KMS-11 (cell line): ENCODE measurements around the gene UBE2L3.

Experiments used
- H2AFZ ChIP-seq: fragments of 200-600 bp; sonication (generic); 2 replicates; pipeline ENCODE4 v1.6.1; 2016; ENCODE audit warnings: antibody characterized with exemption, mixed run types, low read depth
- H3K27ac ChIP-seq: fragments of 200-600 bp; sonication (generic); 2 replicates; pipeline ENCODE4 v1.6.1; 2016; ENCODE audit warnings: mild to moderate bottlenecking, mixed run types
- H3K27me3 ChIP-seq: fragments of 200-600 bp; sonication (generic); 2 replicates; pipeline ENCODE4 v1.6.1; 2017; ENCODE audit warnings: mild to moderate bottlenecking, low read depth, mixed run types, moderate library complexity; ENCODE audit not compliant: insufficient read depth
- H3K36me3 ChIP-seq: fragments of 200-600 bp; sonication (generic); 2 replicates; pipeline ENCODE4 v1.6.1; 2017; ENCODE audit warnings: mild to moderate bottlenecking, mixed run types; ENCODE audit not compliant: insufficient read depth
- H3K4me1 ChIP-seq: fragments of 200-600 bp; sonication (generic); 2 replicates; pipeline ENCODE4 v1.6.1; 2016; ENCODE audit warnings: mild to moderate bottlenecking, low read depth, mixed run types; ENCODE audit not compliant: poor library complexity, severe bottlenecking
- H3K4me2 ChIP-seq: fragments of 200-600 bp; sonication (generic); 2 replicates; pipeline ENCODE4 v1.7.0; 2016; ENCODE audit warnings: mild to moderate bottlenecking, mixed run types
- H3K4me3 ChIP-seq: fragments of 200-600 bp; sonication (generic); IDR thresholded peaks from 2 replicates; pipeline ENCODE4 v1.6.1; 2017; ENCODE audit warnings: low read depth, low read length, mixed read lengths; ENCODE audit not compliant: insufficient read depth
- H3K79me2 ChIP-seq: fragments of 200-600 bp; sonication (generic); 2 replicates; pipeline ENCODE4 v1.6.1; 2016; ENCODE audit warnings: low read depth, mixed run types; ENCODE audit not compliant: insufficient read depth
- H3K9ac ChIP-seq: fragments of 200-600 bp; sonication (generic); 2 replicates; pipeline ENCODE4 v1.6.1; 2016; ENCODE audit warnings: mild to moderate bottlenecking, mixed run types
- H4K20me1 ChIP-seq: fragments of 200-600 bp; sonication (generic); 2 replicates; pipeline ENCODE4 v1.6.1; 2016; ENCODE audit warnings: mild to moderate bottlenecking, mixed run types; ENCODE audit not compliant: insufficient read depth
- CTCF ChIP-seq: fragments of 200-600 bp; sonication (generic); conservative IDR thresholded peaks from 2 replicates; pipeline ENCODE4 v1.6.1; 2017; ENCODE audit warnings: low read depth, mild to moderate bottlenecking, antibody characterized with exemption, low read length, moderate library complexity, mixed read lengths

Gene UBE2L3

GRCh38 chr22:21590809-21591641 is 23.5 kb downstream of the UBE2L3 start:
- H3K27me3 ChIP-seq: no peaks in the 10 kb centered on the region
- H2AFZ ChIP-seq: no peak overlapping the region
- peaks cover 94% of the 10 kb centered on the region for H3K79me2 ChIP-seq
- no peak overlapping the region for H3K4me2 ChIP-seq
- H3K4me3 ChIP-seq: no peak overlapping the region
- peaks cover 48% of the 10 kb centered on the region for H3K4me1 ChIP-seq
- TF ChIP-seq CTCF: no peak
- peaks cover 46% of the 10 kb centered on the region; the same call in 1 of the 2 replicates for H4K20me1 ChIP-seq
- no peak overlapping the region for H3K27ac ChIP-seq
- no peak overlapping the region for H3K9ac ChIP-seq
- peaks cover 14% of the 10 kb centered on the region; the same call in 1 of the 2 replicates for H3K36me3 ChIP-seq

GRCh38 chr22:21591695-21592094 is 24.2 kb downstream of the UBE2L3 start:
- H3K79me2 ChIP-seq: peaks cover 94% of the 10 kb centered on the region
- no peak overlapping the region for H3K9ac ChIP-seq
- peaks cover 17% of the 10 kb centered on the region; the same call in 1 of the 2 replicates for H3K36me3 ChIP-seq
- peaks cover 46% of the 10 kb centered on the region; the same call in 1 of the 2 replicates for H4K20me1 ChIP-seq
- no peak overlapping the region for H3K4me2 ChIP-seq
- TF ChIP-seq CTCF: no peak
- H3K27me3 ChIP-seq: no peaks in the 10 kb centered on the region
- H3K4me3 ChIP-seq: no peak overlapping the region
- H3K27ac ChIP-seq: no peak overlapping the region
- peaks cover 41% of the 10 kb centered on the region for H3K4me1 ChIP-seq
- no peak overlapping the region for H2AFZ ChIP-seq

- H3K27me3 ChIP-seq: no peaks in the 10 kb centered on the region
- peaks cover 94% of the 10 kb centered on the region for H3K79me2 ChIP-seq
- peaks cover 34% of the 10 kb centered on the region for H3K4me1 ChIP-seq
- H2AFZ ChIP-seq: no peak overlapping the region
- peaks cover 20% of the 10 kb centered on the region; the same call in 1 of the 2 replicates for H3K36me3 ChIP-seq
- no peak for TF ChIP-seq CTCF
- no peak overlapping the region for H3K4me2 ChIP-seq
- H3K9ac ChIP-seq: no peak overlapping the region
- H4K20me1 ChIP-seq: peaks cover 39% of the 10 kb centered on the region; the same call in 1 of the 2 replicates
- no peak overlapping the region for H3K27ac ChIP-seq
- H3K4me3 ChIP-seq: no peak overlapping the region
Measured at GRCh38 chr22:21592422-21592821, 24.9 kb downstream of the UBE2L3 start.

GRCh38 chr22:21593406-21594232 is 26.1 kb downstream of the UBE2L3 start:
- peaks cover 95% of the 10 kb centered on the region for H3K79me2 ChIP-seq
- no peak overlapping the region for H2AFZ ChIP-seq
- H4K20me1 ChIP-seq: peaks cover 31% of the 10 kb centered on the region; the same call in 1 of the 2 replicates
- no peaks in the 10 kb centered on the region for H3K27me3 ChIP-seq
- H3K36me3 ChIP-seq: peaks cover 20% of the 10 kb centered on the region; the same call in 1 of the 2 replicates
- no peak overlapping the region for H3K4me3 ChIP-seq
- peaks cover 22% of the 10 kb centered on the region for H3K4me1 ChIP-seq
- H3K27ac ChIP-seq: no peak overlapping the region
- H3K9ac ChIP-seq: no peak overlapping the region
- no peak overlapping the region for H3K4me2 ChIP-seq
- 0 out of 2 replicates have a peak, but pooled peaks have one; percentile 28 for TF ChIP-seq CTCF
